ENCODE results near the gene SPTB.

SPTB gene

DNA sequence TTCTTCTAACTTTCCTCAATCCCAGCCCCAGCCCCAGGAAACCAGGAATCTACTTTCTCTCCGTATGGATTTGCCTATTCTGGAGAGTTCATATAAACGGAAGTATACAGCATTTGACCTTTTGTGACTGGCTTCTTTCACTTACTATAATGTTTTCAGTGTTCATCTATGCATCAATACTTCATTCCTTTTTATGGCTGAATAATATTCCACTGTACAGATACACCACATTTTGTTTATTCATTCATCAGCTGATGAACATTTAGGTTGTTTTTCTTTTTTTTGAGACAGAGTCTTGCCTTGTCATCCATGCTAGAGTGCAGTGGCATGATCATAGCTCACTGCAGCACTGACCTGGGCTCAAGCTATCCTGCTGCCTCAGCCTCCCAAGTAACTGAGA, 179.4 kb downstream of the SPTB start:
- no peaks in the 10 kb centered on the region for H3K36me3 ChIP-seq (ENCODE audit: insufficient read depth, insufficient read length, low read length)
- peaks cover 31% of the 10 kb centered on the region for H3K27me3 ChIP-seq (ENCODE audit: insufficient read depth, insufficient read length)
- H3K4me3 ChIP-seq (ENCODE audit: insufficient read length, low read depth) = no peak overlapping the region
- no peak for DNase-seq (ENCODE audit: low read depth, low spot score)
- H3K9ac ChIP-seq (ENCODE audit: insufficient read length, low read depth) = no peak overlapping the region
- peaks cover 2% of the 10 kb centered on the region for H3K4me1 ChIP-seq (ENCODE audit: insufficient read depth, insufficient read length)
- no peaks in the 10 kb centered on the region for H3K9me3 ChIP-seq (ENCODE audit: insufficient read depth, low read length)
- no peak for TF ChIP-seq SUZ12 (IDR thresholded peaks at IDR 0.05; ENCODE audit: extremely low read depth, insufficient read depth, insufficient read length)
- no peak for TF ChIP-seq YY1 (IDR thresholded peaks at IDR 0.05; ENCODE audit: insufficient read depth, insufficient read length)
- no peak for TF ChIP-seq ZNF274 (IDR thresholded peaks at IDR 0.05; ENCODE audit: low read depth, low read length)

DNA sequence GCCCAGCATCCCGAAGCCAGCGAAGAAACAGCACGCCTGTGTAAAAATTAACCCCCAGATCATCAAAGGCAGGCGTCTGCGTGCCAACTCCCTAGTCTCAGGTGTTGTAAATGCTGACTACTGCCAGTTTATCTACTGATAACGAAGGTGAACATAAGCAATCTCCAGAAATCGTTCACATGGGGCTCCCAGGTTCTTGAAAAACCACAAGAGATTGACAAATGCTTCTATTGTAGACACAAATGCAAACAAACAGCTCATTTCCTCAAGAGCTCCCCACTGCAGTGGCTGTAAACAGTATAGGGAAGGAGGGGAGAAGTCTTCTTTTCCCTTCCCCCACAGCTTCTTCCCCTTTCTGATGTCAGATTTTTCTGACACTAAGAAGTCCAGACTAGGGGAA, 180.8 kb downstream of the SPTB start:
- Histone ChIP-seq H3K4me1 (ENCODE audit: insufficient read depth, insufficient read length) (peaks cover 2% of the 10 kb centered on the region), H3K9me3 (ENCODE audit: insufficient read depth, low read length) (no peaks in the 10 kb centered on the region), H3K9ac (ENCODE audit: insufficient read length, low read depth) (no peak overlapping the region), H3K27me3 (ENCODE audit: insufficient read depth, insufficient read length) (peaks cover 18% of the 10 kb centered on the region), H3K4me3 (ENCODE audit: insufficient read length, low read depth) (no peak overlapping the region), H3K36me3 (ENCODE audit: insufficient read depth, insufficient read length, low read length) (no peaks in the 10 kb centered on the region)
- TF ChIP-seq SUZ12 (IDR thresholded peaks at IDR 0.05; ENCODE audit: extremely low read depth, insufficient read depth, insufficient read length) (no peak), YY1 (IDR thresholded peaks at IDR 0.05; ENCODE audit: insufficient read depth, insufficient read length) (no peak), ZNF274 (IDR thresholded peaks at IDR 0.05; ENCODE audit: low read depth, low read length) (no peak)
- DNase-seq (ENCODE audit: low read depth, low spot score) = no peak

DNA sequence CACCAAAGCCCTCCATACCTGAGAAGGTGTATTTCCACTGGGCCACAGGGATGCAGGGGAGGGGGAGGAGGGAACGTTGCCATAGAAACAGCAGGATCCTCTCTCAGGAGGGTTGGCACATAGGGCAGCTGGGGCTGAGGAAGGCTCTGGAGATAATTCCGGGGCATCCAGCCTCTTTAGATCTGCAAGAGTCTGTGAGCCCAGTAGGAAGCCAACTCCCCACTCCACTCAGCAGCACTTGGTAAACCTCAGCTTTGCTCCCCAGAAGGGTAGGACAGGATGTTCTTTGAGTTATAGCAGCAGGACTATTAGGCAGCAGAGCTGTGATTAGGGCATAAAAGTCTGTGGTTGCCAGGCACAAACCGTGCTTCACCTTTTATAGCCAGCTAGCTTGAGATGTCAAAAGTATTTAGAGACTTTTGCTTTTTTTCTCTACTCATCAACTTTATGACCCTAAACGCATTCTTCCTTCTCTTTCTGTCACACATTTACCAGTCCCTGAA, 183.3 kb downstream of the SPTB start:
- Histone ChIP-seq H3K9me3 (ENCODE audit: insufficient read depth, low read length) (no peaks in the 10 kb centered on the region), H3K9ac (ENCODE audit: insufficient read length, low read depth) (no peak overlapping the region), H3K4me3 (ENCODE audit: insufficient read length, low read depth) (no peak overlapping the region), H3K36me3 (ENCODE audit: insufficient read depth, insufficient read length, low read length) (no peaks in the 10 kb centered on the region), H3K4me1 (ENCODE audit: insufficient read depth, insufficient read length) (peaks cover 2% of the 10 kb centered on the region), H3K27me3 (ENCODE audit: insufficient read depth, insufficient read length) (no peaks in the 10 kb centered on the region)
- TF ChIP-seq SUZ12 (IDR thresholded peaks at IDR 0.05; ENCODE audit: extremely low read depth, insufficient read depth, insufficient read length) = no peak
- no peak for TF ChIP-seq ZNF274 (IDR thresholded peaks at IDR 0.05; ENCODE audit: low read depth, low read length)
- TF ChIP-seq YY1 (IDR thresholded peaks at IDR 0.05; ENCODE audit: insufficient read depth, insufficient read length) = no peak
- no peak for DNase-seq (ENCODE audit: low read depth, low spot score)

Data from NT2/D1 (cell line).